Umbilical cord (tissue), 2 donors: ENCODE results near the gene ENDOV. TPM values are rescaled to one million over a fixed set of nuclear protein-coding genes. Genes with fewer than 3 reads are reported as not detected.

Experiments used
- DNase-seq: peaks from one replicate; pipeline ENCODE4 v3.0.0-alpha.2; 2015; ENCODE audit warnings: low spot score
- total RNA-seq: library from RNA; depleted of rRNA; stranded (reverse); fragments of >200 nt; gene quantifications from one replicate; pipeline ENCODE4 v1.2.3, GENCODE V29; 2014; ENCODE audit warnings: low replicate concordance; ENCODE audit not compliant: insufficient read depth

The ENDOV gene
- total RNA-seq, 1 donor from 2014 or later, result 22.6 TPM

DNA sequence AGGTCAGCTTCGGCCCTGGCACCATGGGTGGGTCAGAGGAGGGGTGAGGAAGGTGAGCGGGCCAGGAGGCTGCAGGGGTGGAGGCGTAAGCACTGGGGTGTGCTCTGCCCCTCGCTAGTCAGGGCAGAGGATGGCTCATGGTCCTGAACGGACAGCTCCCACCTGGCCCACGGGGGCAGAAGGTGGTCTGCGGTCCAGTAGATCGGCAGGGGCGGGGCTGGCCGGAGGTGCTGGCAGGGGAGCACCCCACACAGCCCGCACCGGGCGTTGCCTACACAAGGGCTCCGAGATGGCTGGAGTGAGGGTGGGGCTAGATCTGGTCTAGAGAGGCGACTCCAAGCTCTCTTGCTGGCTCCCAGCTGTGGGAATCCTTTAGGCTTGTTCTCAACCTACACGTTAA lies 53.3 kb downstream of the ENDOV start:
- DNase-seq, result no peak

DNA sequence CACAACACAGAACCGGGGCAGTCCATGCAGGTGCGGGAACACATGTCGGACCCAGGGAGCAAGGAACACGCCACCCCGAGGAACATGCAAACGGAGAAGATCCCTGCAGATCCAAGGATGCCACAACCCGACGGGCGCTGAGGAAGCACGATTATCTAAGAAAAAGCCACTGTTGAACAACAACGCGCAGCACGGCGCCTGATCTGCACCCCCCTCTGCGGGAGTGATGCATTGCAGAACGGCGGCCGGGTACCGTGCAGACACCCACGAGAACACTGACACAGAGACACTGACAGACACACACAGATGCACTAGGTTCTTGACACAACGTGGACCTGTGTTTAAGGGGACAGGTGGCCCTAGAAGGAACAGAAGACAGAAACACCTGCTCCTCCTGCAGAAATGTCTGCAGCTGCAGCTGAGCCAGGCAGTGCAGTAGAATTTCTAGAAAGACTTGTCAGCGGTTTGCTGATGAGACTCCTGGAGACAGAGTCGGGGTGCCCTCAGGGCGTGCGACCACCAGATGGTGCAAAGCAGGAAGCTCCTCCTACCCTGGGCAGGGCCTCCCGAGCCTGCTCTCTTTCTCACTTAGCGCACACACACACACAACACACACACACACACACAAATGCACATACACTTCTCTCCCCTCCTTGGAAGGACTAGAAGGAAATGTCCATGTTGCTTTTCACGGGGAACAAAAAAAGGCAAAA lies 54.0 kb downstream of the ENDOV start:
- DNase-seq, result no peak

DNA sequence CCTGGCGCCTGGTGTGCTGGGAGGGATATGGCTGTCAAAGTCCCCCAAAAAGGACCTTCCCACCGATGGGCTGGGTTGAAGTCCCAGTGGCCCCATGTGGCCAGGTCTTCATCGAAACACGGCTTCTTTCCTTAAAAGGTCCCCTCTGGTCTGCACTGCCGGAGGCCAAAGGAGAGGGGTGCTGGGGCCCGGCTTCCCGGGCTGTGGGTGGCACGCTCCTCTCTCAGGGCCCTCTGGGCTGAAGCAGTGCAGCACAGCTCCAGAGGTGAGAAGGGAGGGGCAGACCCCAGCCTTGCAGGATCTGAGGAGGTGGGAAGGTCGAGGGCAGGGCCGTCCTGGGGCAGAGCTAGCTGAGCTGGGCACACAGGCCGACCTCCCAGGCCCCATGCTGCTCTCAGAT lies 54.7 kb downstream of the ENDOV start:
- DNase-seq, result no peak

DNA sequence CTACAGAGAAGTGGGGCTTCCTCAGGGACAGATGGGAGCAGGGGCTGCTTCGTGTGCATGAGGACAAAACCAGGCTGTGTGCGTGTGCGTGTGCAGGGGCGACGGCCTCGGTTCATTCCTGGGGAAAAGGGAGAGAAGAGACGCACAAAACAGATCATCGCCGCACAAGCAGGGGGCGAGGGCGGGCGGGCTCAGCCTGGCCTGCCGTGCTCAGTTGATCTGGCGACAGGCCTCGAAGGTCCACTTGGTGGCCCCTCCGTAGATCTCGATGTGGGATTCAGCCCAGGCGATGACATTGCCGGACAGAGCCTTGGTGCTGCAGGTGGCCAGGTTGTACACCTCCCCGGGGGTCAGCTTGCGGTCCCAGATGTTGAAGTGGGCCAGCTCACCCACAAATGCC lies 55.6 kb downstream of the ENDOV start:
- DNase-seq, result no peak

DNA sequence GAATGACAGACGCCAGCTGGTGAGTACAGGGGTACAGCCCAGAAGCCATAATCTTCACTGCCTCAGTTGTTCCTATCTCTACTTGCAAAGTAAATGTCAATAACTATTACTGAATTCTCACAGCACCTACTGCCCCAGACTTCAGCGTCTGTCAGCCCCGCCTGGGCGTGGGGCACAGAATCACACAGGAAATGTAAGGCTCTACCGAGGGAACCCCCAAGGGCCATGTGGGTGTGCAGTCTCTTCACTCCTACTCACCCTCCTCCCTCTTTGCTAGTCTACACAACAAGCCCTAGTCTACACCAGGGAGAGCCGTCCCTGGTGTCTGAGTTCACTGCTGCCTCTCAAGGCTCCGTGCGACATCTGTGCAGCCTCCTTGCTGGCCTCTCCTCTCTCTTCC lies 57.0 kb downstream of the ENDOV start:
- no peak for DNase-seq

DNA sequence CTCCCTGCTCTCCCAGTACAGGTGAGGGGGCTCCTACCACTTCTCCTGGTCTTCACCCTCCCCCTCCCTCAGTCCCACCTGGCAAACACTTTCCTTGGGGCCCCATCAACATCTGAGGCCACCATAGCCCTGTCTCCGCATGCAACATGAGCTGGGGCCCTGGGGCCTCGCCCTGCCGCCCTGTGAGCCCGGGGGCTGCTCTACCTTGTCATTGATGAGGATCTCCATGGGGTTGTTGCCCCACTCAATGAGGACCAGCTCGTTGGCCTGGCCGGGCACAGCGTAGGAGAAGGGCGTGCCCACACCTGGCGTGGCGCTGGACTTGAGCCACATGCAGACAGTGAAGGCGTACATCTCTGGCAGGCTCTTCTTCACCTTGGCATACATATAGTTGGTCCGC lies 58.0 kb downstream of the ENDOV start:
- DNase-seq, result no peak

DNA sequence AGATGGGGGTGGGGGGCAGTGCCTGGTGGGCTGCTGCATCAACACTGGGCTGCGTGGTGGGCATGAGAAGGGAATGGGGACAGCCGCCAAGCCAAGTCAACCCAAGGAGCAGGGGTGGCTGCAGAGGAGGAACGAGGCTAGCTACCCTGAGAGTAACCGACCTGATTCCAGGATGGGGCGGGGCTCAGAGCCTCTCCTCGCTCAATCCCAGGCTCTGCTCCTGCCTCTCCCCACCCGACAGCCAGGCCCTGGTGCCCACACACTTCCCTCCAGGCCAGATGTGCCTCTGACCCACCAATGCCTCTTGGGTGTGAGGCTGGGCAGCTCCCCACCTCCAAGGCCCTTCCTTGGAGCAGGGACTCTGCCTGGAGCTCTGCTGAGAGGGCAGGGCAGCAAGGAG lies 58.7 kb downstream of the ENDOV start:
- DNase-seq, result no peak

DNA sequence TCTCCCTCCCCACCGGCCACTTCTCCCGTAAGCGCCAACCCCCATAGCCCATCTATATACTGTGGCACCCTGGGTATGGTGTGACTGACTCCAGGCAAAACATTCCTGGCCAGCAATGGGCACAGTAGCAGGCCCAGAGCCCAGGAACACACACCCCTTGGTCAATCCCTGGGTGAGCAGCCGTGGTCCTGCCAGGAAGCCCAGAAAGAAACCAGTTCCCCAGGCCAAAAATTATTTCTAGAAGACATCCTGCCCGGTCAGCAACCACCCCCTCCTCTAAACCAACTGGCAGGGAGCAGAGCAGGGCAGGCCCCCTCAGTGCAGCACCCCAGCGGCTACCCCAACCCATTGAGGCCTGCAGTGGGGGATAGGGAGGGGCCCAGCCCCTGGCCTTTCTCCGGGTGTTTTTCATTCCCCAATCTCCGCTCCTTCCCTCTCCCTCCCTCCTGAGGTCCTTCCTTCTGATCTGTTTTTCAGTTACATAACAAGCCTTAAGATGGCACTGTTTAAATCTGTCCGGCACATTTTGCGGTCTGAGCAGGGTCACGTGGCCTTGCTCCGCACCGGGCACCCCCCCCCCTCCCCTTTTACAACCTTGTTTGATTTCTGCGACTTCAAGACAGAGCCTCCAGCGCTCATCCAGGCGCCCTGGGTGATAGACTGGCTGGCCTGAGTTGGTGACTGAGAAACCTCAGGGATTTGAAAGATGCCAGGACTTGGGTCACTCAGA lies 59.4 kb downstream of the ENDOV start:
- DNase-seq, result no peak

DNA sequence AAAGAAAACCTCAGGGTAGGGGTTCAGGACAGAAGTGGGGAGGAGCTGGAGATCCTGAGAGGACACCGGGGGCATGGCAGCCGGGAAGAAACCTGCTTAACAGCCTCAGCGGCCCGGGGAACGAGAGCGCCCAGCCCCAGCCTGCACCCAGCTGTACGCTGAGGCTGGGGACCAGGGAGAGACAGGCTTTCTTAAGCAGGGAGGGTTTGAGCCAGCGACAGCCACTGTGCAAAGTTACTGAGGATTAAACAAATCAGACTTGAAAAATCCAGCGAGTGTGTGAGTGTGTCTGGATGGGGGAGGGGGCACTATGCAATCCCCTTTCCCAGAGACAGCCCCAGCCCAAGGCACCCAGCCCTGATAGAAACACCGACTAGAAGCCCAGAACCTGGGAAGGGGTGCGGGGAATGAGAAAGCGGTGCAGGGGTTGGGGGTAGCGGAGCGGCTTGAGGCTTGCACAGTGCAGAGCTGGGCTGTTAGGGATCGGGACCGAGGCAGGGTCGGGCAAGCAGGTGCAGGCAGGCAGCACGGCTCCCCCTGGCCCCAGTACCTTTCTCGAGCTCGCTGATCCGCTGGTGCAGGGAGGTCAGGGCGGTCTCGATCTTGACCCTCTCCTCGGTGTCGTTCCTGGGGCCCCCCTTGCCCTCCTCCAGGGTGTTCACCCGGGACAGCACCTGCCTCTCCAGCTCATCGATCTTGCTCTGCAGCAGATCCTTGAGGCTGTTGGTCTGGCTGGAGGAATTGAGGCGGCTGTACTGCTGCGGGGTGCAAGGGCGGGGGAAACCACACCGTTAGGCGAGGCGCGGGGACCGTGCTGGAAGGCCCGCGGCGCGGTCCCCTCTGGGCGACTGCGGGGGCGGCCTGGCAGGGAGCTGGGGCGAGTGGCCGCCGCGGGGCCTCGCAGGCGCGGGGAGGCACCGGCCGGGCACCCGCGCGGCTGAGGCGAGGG lies 60.3 kb downstream of the ENDOV start:
- DNase-seq, result no peak

DNA sequence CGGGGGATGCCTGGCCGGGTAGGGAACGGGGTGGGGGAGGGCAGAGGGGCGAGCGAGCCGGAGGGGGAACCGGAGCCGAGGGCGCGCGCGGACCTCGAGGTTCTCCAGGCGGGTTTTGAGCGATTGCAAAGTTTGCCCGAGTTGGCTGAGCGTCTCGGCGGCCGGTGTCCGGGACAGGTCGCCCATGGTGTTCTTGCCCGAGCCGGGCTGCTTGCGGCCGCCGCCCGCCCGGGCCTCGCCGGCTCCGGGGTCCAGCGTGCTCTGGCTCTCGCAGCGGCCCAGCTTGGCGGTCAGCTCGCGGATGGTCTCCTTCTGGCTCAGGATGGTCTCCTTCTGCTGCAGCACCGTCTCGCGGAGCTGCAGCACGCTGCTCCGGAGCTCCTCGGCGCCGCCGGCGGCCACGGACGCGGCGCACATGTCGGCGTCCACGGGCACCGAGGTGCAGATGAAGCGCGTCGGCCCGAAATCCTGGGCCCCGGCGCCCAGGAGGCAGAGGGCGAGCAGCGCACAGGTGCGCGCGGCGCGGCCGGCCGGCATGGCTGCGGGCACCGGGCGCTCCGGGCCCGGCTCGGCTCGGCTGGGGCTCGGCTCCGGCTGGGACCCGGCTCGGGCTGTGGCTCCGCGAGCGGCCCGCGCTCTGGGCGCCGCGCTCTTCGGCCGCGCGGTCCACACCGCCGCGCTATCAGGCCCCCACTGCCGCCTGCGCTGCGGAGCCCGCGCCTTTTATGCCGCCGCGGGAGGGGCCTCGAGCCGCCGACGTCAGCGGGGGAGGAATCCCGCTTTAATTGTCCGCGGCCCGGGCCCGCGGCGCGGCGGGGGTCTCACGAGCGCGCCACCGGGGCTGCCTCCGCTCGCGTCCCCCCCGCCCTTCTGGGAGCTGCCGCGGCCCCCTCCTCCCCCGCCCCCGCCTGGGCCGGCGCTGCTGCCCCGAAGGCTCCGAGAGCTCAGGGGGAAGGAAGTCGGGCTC lies 61.2 kb downstream of the ENDOV start, which contains the start of gene NPTX1:
TSS of gene NPTX1 (minus strand) at position 698 of the 967 bp plus-strand sequence. CDS start at position 537, 161 bp downstream.
- DNase-seq, result no peak

DNA sequence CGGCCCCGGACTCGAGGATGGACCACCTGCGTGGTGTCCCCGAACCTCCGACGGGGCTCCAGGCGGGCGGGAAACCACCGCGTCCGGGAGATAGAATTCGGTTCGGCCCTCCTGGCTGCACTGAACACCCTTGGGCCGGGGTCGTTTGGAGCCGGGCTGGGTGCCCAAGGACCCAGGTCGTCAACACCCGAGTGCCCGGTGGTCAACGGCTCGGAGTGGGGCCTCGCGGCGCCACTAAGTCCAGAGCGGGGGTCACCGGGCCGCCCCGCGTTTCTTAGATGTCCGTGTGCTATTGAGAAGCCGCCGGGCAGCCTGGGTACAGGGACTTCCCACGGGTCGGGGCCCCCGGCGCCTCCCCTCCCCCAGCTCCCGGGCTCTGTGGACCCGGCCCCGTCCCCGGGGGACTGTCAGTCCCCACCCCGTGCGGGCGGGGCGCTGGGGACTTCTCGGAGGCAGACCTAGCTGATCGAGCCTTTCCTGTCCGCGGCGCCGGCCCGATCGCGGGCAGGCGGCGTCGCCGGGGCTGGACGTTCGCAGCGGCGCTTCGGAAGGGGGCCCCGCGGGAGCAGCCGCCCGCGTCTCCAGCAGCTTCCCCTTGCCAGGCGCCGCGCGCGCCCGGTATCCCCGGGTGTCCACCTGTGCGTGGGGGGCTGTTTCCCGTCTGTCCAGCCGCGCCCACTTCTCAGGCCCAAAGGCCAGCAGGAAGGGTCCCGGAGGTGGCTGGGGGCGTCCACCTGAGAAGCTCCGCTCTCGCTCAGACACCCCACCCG lies 62.1 kb downstream of the ENDOV start:
- DNase-seq, result no peak

DNA sequence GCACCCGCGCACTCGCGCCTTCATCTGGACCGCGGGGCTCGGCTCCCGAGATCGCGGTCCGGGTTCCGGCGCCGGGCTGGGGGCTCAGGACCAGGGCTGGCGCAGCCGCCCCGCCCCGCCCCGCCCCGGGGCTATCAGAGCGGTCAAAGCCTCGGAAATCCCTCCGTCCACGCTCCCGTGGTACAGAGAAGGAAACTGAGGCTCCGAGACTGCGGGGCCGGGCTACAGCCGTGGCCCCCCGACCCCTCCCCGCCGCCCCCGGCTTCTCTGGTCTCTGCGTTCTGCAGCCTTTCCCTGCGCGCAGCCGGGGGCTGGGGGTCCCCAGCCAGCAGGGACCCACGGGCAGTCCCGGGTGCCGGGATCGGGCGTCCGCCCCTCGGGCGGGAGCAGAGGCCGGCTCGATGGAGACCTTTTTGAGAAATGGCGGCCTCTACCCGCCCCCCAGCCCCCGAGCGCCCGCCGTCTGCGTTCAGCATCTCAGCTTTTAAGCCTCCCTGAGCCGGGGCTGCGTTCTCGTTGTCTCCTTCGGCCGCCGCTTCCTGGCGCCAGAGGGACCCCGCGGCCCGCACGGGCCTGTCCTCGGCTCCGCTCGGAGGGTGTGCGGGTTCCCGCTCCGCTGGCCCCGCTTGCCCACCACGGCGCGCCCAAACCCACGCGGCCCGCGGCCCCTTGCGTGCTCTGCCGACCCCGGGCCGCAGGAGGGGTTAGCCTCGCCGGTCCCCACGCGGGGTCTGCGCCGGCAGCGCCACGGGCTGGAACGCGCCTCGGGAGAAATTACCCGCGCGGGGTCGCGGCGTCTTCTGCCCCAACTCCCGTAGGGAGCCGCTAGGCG lies 62.9 kb downstream of the ENDOV start:
- DNase-seq, result peak; percentile 33

DNA sequence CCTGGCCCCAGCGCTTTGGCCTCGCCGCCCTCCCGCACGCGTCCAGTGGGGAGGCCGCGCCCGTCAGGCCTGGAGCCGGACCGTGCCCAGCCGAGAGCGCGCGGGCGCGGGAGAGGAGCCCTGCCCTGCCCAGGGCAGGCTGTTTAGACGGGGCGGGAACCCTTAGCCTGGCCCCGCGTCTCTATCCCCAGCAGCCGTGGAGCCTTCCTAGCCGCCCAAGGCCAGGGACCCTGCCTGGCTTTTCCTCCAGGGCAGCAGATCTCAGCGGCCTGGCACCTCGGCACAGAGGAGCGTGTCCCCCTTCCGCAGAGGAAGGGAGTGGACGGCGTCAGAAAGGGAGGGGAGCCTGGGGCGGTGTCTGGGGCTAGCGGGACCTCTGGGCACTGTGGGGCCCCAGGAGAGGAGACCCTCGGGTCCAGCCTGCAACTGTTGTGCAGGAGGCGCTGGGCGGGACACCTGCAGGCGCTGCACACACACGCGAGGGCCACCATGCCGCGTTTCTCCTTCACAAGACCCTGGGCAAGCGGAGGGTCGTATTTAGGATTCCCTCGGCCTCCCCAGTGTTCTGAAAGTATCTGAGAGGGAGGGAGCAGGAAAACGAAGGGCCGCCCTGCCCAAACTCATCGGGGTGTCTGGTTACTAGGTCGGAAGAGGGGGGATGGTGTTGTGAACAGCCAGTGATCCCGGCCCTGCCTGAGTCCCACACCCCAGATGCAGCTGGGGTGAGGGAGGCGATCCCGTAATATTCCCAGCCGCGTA lies 63.7 kb downstream of the ENDOV start:
- no peak for DNase-seq

DNA sequence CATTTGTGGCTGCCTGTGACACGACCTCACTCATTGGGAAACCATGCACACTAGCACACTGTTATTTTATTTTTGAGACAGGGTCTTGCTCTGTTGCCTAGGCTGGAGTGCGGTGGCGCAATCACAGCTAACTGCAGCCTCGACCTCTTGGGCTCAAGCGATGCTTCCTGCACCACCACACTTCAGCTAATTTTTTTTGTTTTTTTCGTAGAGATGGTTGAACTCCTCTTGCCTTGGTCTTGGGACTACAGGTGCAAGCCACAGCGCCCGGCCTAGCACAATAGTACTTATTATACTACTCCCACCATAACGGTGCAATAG lies 64.2 kb downstream of the ENDOV start:
- no peak for DNase-seq

DNA sequence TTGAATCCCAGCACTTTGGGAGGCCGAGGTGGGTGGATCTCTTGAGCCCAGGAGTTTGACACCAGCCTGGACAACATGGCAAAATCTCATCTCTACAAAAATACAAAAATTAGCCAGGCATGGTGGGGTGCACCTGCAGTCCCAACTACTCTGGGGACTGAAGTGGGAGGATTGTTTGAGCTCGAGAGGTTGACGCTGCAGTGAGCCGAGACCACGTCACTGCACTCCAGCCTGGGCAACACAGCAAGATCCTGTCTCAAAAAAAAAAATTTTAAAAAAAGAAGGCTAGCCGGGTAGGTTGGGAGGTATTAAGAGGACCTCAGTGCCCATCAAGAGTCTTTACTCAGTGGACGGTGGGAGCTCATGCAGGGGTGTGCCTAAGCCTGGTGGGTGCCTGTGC lies 65.3 kb downstream of the ENDOV start:
- no peak for DNase-seq

DNA sequence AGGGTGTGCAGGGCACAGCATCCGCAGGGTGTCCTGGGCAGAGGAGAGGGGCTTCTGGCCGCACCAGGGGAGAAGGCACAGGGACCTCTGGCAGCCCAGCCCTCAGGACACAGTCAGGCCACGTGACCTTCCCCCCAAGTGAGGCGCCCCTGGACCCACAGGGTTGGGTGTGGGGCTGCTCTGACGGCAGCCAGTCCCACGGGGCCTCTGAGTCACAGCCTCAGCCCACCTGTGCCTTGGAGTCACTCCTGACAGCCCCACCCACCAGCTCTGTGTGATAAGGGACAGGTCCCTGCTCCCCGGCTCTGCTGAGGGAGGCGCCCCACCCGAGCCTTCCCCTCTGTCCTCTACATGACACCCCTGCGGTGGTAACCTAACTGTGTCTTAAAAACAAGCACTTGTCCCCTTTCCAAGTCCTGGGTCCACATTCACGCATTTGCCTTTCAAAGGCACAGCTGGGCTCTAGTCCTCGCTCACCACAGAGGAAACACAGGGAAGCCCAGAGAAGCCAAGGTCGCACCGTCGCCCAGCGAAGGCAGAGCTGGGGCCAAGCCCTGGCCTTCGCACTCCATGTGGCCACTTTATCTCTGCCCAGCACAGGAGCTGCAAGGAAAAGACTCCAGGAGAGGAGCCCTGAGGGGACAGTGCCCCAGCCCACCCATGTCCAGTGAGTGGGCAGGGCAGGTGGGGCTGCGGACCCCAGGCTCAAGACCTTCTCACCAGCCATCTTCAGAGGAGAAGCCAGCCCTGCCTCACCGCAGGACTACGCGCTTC lies 66.5 kb downstream of the ENDOV start:
- no peak for DNase-seq

DNA sequence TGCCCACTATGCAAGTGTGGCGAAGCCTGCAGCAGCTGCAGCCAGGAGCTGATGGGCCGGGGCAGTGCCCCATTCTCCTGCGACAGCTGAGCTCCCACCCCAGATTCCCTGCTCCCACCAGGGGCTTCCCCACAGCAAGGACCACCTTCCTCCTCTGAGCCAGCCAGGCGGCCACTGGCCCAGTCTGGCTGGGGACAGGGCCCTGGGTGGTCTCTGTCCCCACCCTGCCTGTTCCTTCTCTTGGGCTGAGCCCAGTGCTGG lies 67.0 kb downstream of the ENDOV start:
- no peak for DNase-seq
